HEK293 (cell line): ENCODE measurements around the gene ERAS.

Experiments used
- CTCF ChIP-seq: fragments of 450-650 bp; formaldehyde crosslinking; IDR thresholded peaks from 2 replicates; pipeline ENCODE4 v1.5.1; 2016; ENCODE audit warnings: missing biosample characterization, missing genetic modification characterization
- GLIS1 ChIP-seq: fragments of 450-650 bp; formaldehyde crosslinking; IDR thresholded peaks from 2 replicates; pipeline ENCODE4 v1.5.1; 2016; ENCODE audit warnings: missing biosample characterization, missing genetic modification characterization
- OVOL3 ChIP-seq: fragments of 450-650 bp; formaldehyde crosslinking; IDR thresholded peaks from 2 replicates; pipeline ENCODE4 v1.5.1; 2016; ENCODE audit warnings: missing biosample characterization, missing genetic modification characterization
- ZBTB17 ChIP-seq: fragments of 450-650 bp; formaldehyde crosslinking; IDR thresholded peaks from 2 replicates; pipeline ENCODE4 v1.5.1; 2016; ENCODE audit warnings: missing biosample characterization, missing genetic modification characterization
- ZNF10 ChIP-seq: fragments of 450-650 bp; formaldehyde crosslinking; IDR thresholded peaks from 2 replicates; pipeline ENCODE4 v1.5.1; 2017; ENCODE audit warnings: missing biosample characterization, missing genetic modification characterization
- ZNF121 ChIP-seq: fragments of 450-650 bp; formaldehyde crosslinking; IDR thresholded peaks from 2 replicates; pipeline ENCODE4 v1.5.1; 2016; ENCODE audit warnings: missing biosample characterization, missing genetic modification characterization
- ZNF175 ChIP-seq: fragments of 450-650 bp; formaldehyde crosslinking; IDR thresholded peaks from 2 replicates; pipeline ENCODE4 v1.5.1; 2016; ENCODE audit warnings: missing biosample characterization, missing genetic modification characterization
- ZNF26 ChIP-seq: fragments of 450-650 bp; formaldehyde crosslinking; IDR thresholded peaks from 2 replicates; pipeline ENCODE4 v1.5.1; 2016; ENCODE audit warnings: missing biosample characterization, missing genetic modification characterization
- ZNF266 ChIP-seq: fragments of 450-650 bp; formaldehyde crosslinking; IDR thresholded peaks from 2 replicates; pipeline ENCODE4 v1.5.1; 2016; ENCODE audit warnings: missing biosample characterization, missing genetic modification characterization, low read depth
- ZNF302 ChIP-seq: fragments of 450-650 bp; formaldehyde crosslinking; IDR thresholded peaks from 2 replicates; pipeline ENCODE4 v1.5.1; 2016; ENCODE audit warnings: missing biosample characterization, missing genetic modification characterization, low read depth
- ZNF366 ChIP-seq: fragments of 450-650 bp; formaldehyde crosslinking; conservative IDR thresholded peaks from 2 replicates; pipeline ENCODE4 v1.5.1; 2016; ENCODE audit warnings: missing biosample characterization, missing genetic modification characterization
- ZNF843 ChIP-seq: fragments of 450-650 bp; formaldehyde crosslinking; IDR thresholded peaks from 2 replicates; pipeline ENCODE4 v1.5.1; 2016; ENCODE audit warnings: missing biosample characterization, missing genetic modification characterization
- TF ChIP-seq, protein P1 (sequence below): fragments of 450-650 bp; formaldehyde crosslinking; IDR thresholded peaks from 2 replicates; pipeline ENCODE4 v1.5.1; 2016; ENCODE audit warnings: missing biosample characterization, missing genetic modification characterization
- TF ChIP-seq, protein P2 (sequence below): fragments of 450-650 bp; formaldehyde crosslinking; IDR thresholded peaks from 2 replicates; pipeline ENCODE4 v1.5.1; 2016; ENCODE audit warnings: missing biosample characterization, missing genetic modification characterization

GRCh38 chrX:48815266-48815665 is 11.0 kb upstream of the ERAS start:
- TF ChIP-seq ZNF302 (tag by site-specific recombination) = no peak
- TF ChIP-seq, protein P1, sequence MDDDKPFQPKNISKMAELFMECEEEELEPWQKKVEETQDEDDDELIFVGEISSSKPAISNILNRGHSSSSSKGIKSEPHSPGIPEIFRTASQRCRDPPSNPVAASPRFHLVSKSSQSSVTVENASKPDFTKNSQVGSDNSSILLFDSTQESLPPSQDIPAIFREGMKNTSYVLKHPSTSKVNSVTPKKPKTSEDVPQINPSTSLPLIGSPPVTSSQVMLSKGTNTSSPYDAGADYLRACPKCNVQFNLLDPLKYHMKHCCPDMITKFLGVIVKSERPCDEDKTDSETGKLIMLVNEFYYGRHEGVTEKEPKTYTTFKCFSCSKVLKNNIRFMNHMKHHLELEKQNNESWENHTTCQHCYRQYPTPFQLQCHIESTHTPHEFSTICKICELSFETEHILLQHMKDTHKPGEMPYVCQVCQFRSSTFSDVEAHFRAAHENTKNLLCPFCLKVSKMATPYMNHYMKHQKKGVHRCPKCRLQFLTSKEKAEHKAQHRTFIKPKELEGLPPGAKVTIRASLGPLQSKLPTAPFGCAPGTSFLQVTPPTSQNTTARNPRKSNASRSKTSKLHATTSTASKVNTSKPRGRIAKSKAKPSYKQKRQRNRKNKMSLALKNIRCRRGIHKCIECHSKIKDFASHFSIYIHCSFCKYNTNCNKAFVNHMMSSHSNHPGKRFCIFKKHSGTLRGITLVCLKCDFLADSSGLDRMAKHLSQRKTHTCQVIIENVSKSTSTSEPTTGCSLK = no peak
- no peak for TF ChIP-seq GLIS1 (tag by site-specific recombination)
- no peak for TF ChIP-seq ZNF175
- TF ChIP-seq ZNF10 (tag by site-specific recombination) = no peak
- no peak for TF ChIP-seq CTCF (tag by site-specific recombination)
- TF ChIP-seq ZNF366 = no peak
- TF ChIP-seq ZNF26 (tag by site-specific recombination) = no peak
- TF ChIP-seq, protein P2, sequence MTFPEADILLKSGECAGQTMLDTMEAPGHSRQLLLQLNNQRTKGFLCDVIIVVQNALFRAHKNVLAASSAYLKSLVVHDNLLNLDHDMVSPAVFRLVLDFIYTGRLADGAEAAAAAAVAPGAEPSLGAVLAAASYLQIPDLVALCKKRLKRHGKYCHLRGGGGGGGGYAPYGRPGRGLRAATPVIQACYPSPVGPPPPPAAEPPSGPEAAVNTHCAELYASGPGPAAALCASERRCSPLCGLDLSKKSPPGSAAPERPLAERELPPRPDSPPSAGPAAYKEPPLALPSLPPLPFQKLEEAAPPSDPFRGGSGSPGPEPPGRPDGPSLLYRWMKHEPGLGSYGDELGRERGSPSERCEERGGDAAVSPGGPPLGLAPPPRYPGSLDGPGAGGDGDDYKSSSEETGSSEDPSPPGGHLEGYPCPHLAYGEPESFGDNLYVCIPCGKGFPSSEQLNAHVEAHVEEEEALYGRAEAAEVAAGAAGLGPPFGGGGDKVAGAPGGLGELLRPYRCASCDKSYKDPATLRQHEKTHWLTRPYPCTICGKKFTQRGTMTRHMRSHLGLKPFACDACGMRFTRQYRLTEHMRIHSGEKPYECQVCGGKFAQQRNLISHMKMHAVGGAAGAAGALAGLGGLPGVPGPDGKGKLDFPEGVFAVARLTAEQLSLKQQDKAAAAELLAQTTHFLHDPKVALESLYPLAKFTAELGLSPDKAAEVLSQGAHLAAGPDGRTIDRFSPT (tag by site-specific recombination) = no peak
- TF ChIP-seq ZNF843 (tag by site-specific recombination) = no peak
- TF ChIP-seq OVOL3 (tag by site-specific recombination) = no peak
- no peak for TF ChIP-seq ZNF266 (tag by site-specific recombination)
- no peak for TF ChIP-seq ZBTB17
- no peak for TF ChIP-seq ZNF121 (tag by site-specific recombination)
